B cell (primary cell): ENCODE results near the gene CD38. TPM values are rescaled to one million over a fixed set of nuclear protein-coding genes. Genes with fewer than 3 reads are reported as not detected.

Source experiments
- ATAC-seq: fragments of 200-7000 bp; cut with Tn5 transposase; one replicate; pipeline ENCODE4 v1.10.0; 2021; ENCODE audit warnings: low read depth, mild to moderate bottlenecking, moderate number of reproducible peaks, moderate library complexity
- CTCF ChIA-PET: fragments of 350-600 bp; sonication (Branson Sonifier 250); formaldehyde crosslinking; loops from one replicate; lab custom pipeline; 2021; ENCODE audit warnings: antibody characterized with exemption, inconsistent platforms; lab: Charles Lee
- POLR2A ChIA-PET: fragments of 350-600 bp; sonication (Branson Sonifier 250); formaldehyde crosslinking; loops from one replicate; lab custom pipeline; 2021; ENCODE audit warnings: antibody characterized with exemption; lab: Charles Lee
- DNase-seq: peaks from one replicate; pipeline ENCODE4 v3.0.0; 2013
- H2AFZ ChIP-seq: 2 replicates; pipeline ENCODE4 v1.6.1; 2012; ENCODE audit warnings: mild to moderate bottlenecking, low read depth, low read length; ENCODE audit not compliant: insufficient read depth, poor library complexity, severe bottlenecking
- H3K27ac ChIP-seq, 2 donors: 1 replicate in 1 of 2; 2 replicates in 1 of 2; pipeline ENCODE4 v1.5.1; 2012 to 2013; ENCODE audit warnings: low read length in 2 of 2, mild to moderate bottlenecking in 2 of 2, moderate library complexity in 1 of 2
- H3K27me3 ChIP-seq, 4 experiments: fragments of 200-600 bp in 1 of 4; sonication (generic) in 1 of 4; replicated peaks in 1 of 4; 1 replicate in 2 of 4; 2 replicates in 2 of 4; pipeline versions ENCODE4 v1.6.1 to v1.7.0; 2013 to 2016; ENCODE audit warnings: low read length in 3 of 4, mild to moderate bottlenecking in 2 of 4, mixed read lengths in 1 of 4, moderate library complexity in 1 of 4; ENCODE audit not compliant: insufficient read depth in 4 of 4, control insufficient read depth in 3 of 4; ENCODE audit errors: control extremely low read depth in 1 of 4
- H3K36me3 ChIP-seq, 2 experiments: replicated peaks in 1 of 2; 1 replicate in 1 of 2; 2 replicates in 1 of 2; pipeline versions ENCODE4 v1.6.1 to v1.7.1; 2013; ENCODE audit warnings: low read length in 1 of 2; ENCODE audit not compliant: insufficient read depth in 2 of 2, control insufficient read depth in 1 of 2; ENCODE audit errors: control extremely low read depth in 1 of 2, extremely low read depth in 1 of 2
- H3K4me1 ChIP-seq, 2 donors: fragments of 200-600 bp in 1 of 2; sonication (generic) in 1 of 2; 1 replicate in 1 of 2; 2 replicates in 1 of 2; pipeline versions ENCODE4 v1.5.1 to v1.6.1; 2013 to 2017; ENCODE audit warnings: low read length in 2 of 2; ENCODE audit not compliant: control insufficient read depth in 2 of 2, insufficient read depth in 2 of 2
- H3K4me2 ChIP-seq: replicated peaks from 2 replicates; pipeline ENCODE3; 2012; ENCODE audit warnings: mild to moderate bottlenecking, low read depth, low read length; ENCODE audit not compliant: poor library complexity, severe bottlenecking
- H3K4me3 ChIP-seq, 5 experiments: fragments of 200-600 bp in 1 of 5; sonication (generic) in 1 of 5; 1 replicate in 3 of 5; 2 replicates in 2 of 5; pipeline versions ENCODE4 v1.5.1 to v1.7.0; 2011 to 2016; ENCODE audit warnings: low read length in 4 of 5, mild to moderate bottlenecking in 4 of 5, low read depth in 2 of 5, control low read depth in 1 of 5, moderate library complexity in 1 of 5; ENCODE audit not compliant: insufficient read depth in 1 of 5; ENCODE audit errors: control extremely low read depth in 1 of 5, extremely low read depth in 1 of 5
- H3K79me2 ChIP-seq: fragments of 200-600 bp; sonication (generic); one replicate; pipeline ENCODE4 v1.6.0; 2016; ENCODE audit warnings: low read length; ENCODE audit not compliant: control insufficient read depth, insufficient read depth
- H3K9ac ChIP-seq: fragments of 200-600 bp; sonication (generic); 2 replicates; pipeline ENCODE4 v1.6.1; 2017; ENCODE audit warnings: mild to moderate bottlenecking, low read length, moderate library complexity
- H3K9me3 ChIP-seq, 3 donors: one replicate each; pipeline versions ENCODE4 v1.6.1 to v1.7.1; 2013; ENCODE audit warnings: low read length in 2 of 3; ENCODE audit not compliant: control insufficient read depth in 2 of 3, insufficient read depth in 1 of 3; ENCODE audit errors: control extremely low read depth in 1 of 3
- H4K20me1 ChIP-seq: 2 replicates; pipeline ENCODE4 v1.6.0; 2012; ENCODE audit warnings: mild to moderate bottlenecking, low read length; ENCODE audit not compliant: insufficient read depth, control insufficient read depth, poor library complexity, severe bottlenecking
- H3K27ac Mint-ChIP-seq: one replicate; pipeline ENCODE4 v1.8.0; 2021; ENCODE audit warnings: mixed read lengths
- H3K27me3 Mint-ChIP-seq: one replicate; pipeline ENCODE4 v1.8.0; 2021; ENCODE audit warnings: mixed read lengths
- H3K4me1 Mint-ChIP-seq: one replicate; pipeline ENCODE4 v1.8.0; 2021; ENCODE audit warnings: mixed read lengths
- H3K4me3 Mint-ChIP-seq: one replicate; pipeline ENCODE4 v1.8.0; 2021; ENCODE audit warnings: mixed read lengths
- H3K9me3 Mint-ChIP-seq: one replicate; pipeline ENCODE4 v1.8.0; 2022; ENCODE audit warnings: mixed read lengths; ENCODE audit not compliant: insufficient read depth
- CTCF ChIP-seq: fragments of 200-600 bp; IDR thresholded peaks from one replicate; pipeline ENCODE4 v1.8.0; 2022; ENCODE audit warnings: antibody characterized with exemption, mild to moderate bottlenecking
- EZH2 ChIP-seq: IDR thresholded peaks from 2 replicates; pipeline ENCODE4 v1.6.1; 2012; ENCODE audit warnings: borderline replicate concordance, low read depth, mild to moderate bottlenecking, moderate library complexity, low read length; ENCODE audit not compliant: insufficient read depth, poor library complexity, severe bottlenecking
- WGBS: methylation state at CpG from one replicate; pipeline ENCODE4 v1.1.5; 2013; ENCODE audit warnings: missing lambda C conversion rate; ENCODE audit not compliant: insufficient coverage; 5-methylcytosine and 5-hydroxymethylcytosine counted together
- intact Hi-C: fragments of 100-400 bp; cut with micrococcal nuclease; formaldehyde crosslinking; loops from one replicate; pipeline ENCODE4 v1.10.0; 2022
- polyA plus RNA-seq: library from polyadenylated mRNA; depleted of rRNA; stranded (reverse); fragments of >200 nt; gene quantifications from 2 replicates; pipeline ENCODE4 v1.2.3, GENCODE V29; 2012
- total RNA-seq, 2 donors: library from RNA; stranded (reverse); fragments of 120-200 nt in 1 of 2; gene quantifications; 1 replicate in 1 of 2; 2 replicates in 1 of 2; pipeline versions ENCODE4 v1.2.3 to v1.2.4, GENCODE V29; 2013 to 2022

The CD38 gene
- total and polyA plus RNA-seq, 2 donors (not counting 1 experiment from before 2014, with no cell fraction given), result 10.1 to 12.9 TPM

- peak overlapping the region; percentile 88 for H3K4me3 Mint-ChIP-seq
- no peaks in the 10 kb centered on the region for H3K9me3 Mint-ChIP-seq
- H3K36me3 ChIP-seq, result no peaks in the 10 kb centered on the region
- ChIA-PET POLR2A (no interaction called here), CTCF (interaction anchor here (0.8 to 1.4 kb wide), 2 partner anchors 28 to 30 kb away, joined by 3 to 6 read pairs; no protein-coding TSS in a partner anchor)
- H3K4me1 ChIP-seq, result peaks cover 36 to 38% of the 10 kb centered on the region in 2 donors
- H3K27me3 Mint-ChIP-seq, result peaks cover 5% of the 10 kb centered on the region
- H3K27ac Mint-ChIP-seq, result peak overlapping the region; percentile 1
- no peak overlapping the region for H2AFZ ChIP-seq
- H3K4me1 Mint-ChIP-seq, result peaks cover 43% of the 10 kb centered on the region
- no peaks in the 10 kb centered on the region for H3K27me3 ChIP-seq
- TF ChIP-seq EZH2, result no peak
- TF ChIP-seq CTCF, result no peak
- no peaks in the 10 kb centered on the region for H4K20me1 ChIP-seq
- intact Hi-C loops, result loop anchor here (10.0 kb wide), 1 partner anchor 122 kb away; the partner anchor contains the start of gene FBXL5
- H3K27ac ChIP-seq, result no peak overlapping the region
- H3K4me3 ChIP-seq, result no peak overlapping the region
- DNase-seq (peak; percentile 33), ATAC-seq (peak; percentile 12)
- no peaks in the 10 kb centered on the region for H3K9me3 ChIP-seq
- no peak overlapping the region for H3K9ac ChIP-seq
- H3K79me2 ChIP-seq, result peaks cover 20% of the 10 kb centered on the region
- WGBS, result 14% methylated on average over 2 of the region's 5 CpGs
- H3K4me2 ChIP-seq, result peak overlapping the region; percentile 82
These were observed 1.1 kb upstream of the CD38 start for GRCh38 chr4:15776871-15777648.
